A549 (cell line): ENCODE results near the gene SLC13A5. TPM values are rescaled to one million over a fixed set of nuclear protein-coding genes. Genes with fewer than 3 reads are reported as not detected.

Source experiments
- ATAC-seq, 2 experiments: fragments of 200-7000 bp in 1 of 2; fragments of >200 bp in 1 of 2; cut with Nextera tagmentation in 1 of 2; cut with Tn5 transposase in 1 of 2; 3 replicates each; pipeline versions ENCODE4 v1.8.0 to v1.9.1; 2018 to 2020; ENCODE audit warnings: mild to moderate bottlenecking in 1 of 2, moderate library complexity in 1 of 2
- CTCF ChIA-PET: fragments of 300-600 bp; sonication (Branson Sonifier 250); formaldehyde crosslinking; extraction: SDS; loops from one replicate; lab custom pipeline; 2021; ENCODE audit warnings: antibody characterized with exemption, inconsistent platforms; lab: Yijun Ruan, JAX
- POLR2A ChIA-PET: fragments of 350-600 bp; formaldehyde crosslinking; extraction: SDS; loops from one replicate; lab custom pipeline; 2021; ENCODE audit warnings: antibody characterized with exemption, inconsistent platforms; lab: Yijun Ruan, JAX
- DNase-seq, 2 experiments: peaks; one replicate each; pipeline versions ENCODE4 v3.0.0 to v3.0.0-alpha.2; 2011 to 2016; ENCODE audit warnings: low read depth in 1 of 2, low spot score in 1 of 2
- FAIRE-seq: peaks from 2 replicates; lab custom pipeline; 2011; peaks lifted over from hg19 to GRCh38; lab: Jason Lieb, UNC
- H3K27ac ChIP-seq, 2 experiments: fragments of >200 bp; sonication (Bioruptor Twin); formaldehyde crosslinking; 3 replicates each; pipeline ENCODE4 v1.5.1; 2016 to 2017
- H3K4me1 ChIP-seq: fragments of >200 bp; sonication (Bioruptor Twin); formaldehyde crosslinking; 3 replicates; pipeline ENCODE4 v1.6.1; 2016
- H3K4me2 ChIP-seq: fragments of >200 bp; sonication (Bioruptor Twin); formaldehyde crosslinking; 3 replicates; pipeline ENCODE4 v1.6.1; 2016
- H3K4me3 ChIP-seq: fragments of >200 bp; sonication (Bioruptor Twin); formaldehyde crosslinking; 3 replicates; pipeline ENCODE4 v1.5.1; 2016
- H3K9me3 ChIP-seq: fragments of >200 bp; sonication (Bioruptor Twin); formaldehyde crosslinking; 3 replicates; pipeline ENCODE4 v1.6.1; 2016
- BCL3 ChIP-seq: fragments of >200 bp; sonication (Bioruptor Twin); formaldehyde crosslinking; IDR thresholded peaks from 3 replicates; pipeline ENCODE4 v1.6.1; 2016
- BHLHE40 ChIP-seq: IDR thresholded peaks from 2 replicates; pipeline ENCODE4 v1.6.1; 2012; ENCODE audit warnings: low read depth, low read length, inconsistent platforms
- CHD4 ChIP-seq: fragments of 200-600 bp; sonication (generic); IDR thresholded peaks from 2 replicates; pipeline ENCODE4 v1.6.1; 2016; ENCODE audit warnings: antibody characterized with exemption, mild to moderate bottlenecking, borderline replicate concordance
- EHF ChIP-seq: fragments of 250-450 bp; sonication (Bioruptor Pico); IDR thresholded peaks from 2 replicates; pipeline ENCODE4 v1.5.0; 2020; ENCODE audit warnings: mild to moderate bottlenecking
- EHMT2 ChIP-seq: fragments of 200-600 bp; sonication (generic); IDR thresholded peaks from 2 replicates; pipeline ENCODE4 v1.6.1; 2016; ENCODE audit warnings: antibody characterized with exemption, low read depth, mild to moderate bottlenecking, moderate library complexity
- FOSB ChIP-seq: fragments of 250-450 bp; sonication (Bioruptor Pico); IDR thresholded peaks from 2 replicates; pipeline ENCODE4 v1.5.0; 2020; ENCODE audit warnings: mild to moderate bottlenecking, moderate library complexity
- HDAC2 ChIP-seq: fragments of 200-600 bp; sonication (generic); IDR thresholded peaks from 2 replicates; pipeline ENCODE4 v1.6.1; 2016
- HES2 ChIP-seq: fragments of >200 bp; sonication (Bioruptor Twin); formaldehyde crosslinking; IDR thresholded peaks from 2 replicates; pipeline ENCODE4 v1.6.1; 2016
- HMGXB4 ChIP-seq: fragments of 250-450 bp; sonication (Bioruptor Pico); IDR thresholded peaks from 2 replicates; pipeline ENCODE4 v1.5.0; 2021; ENCODE audit warnings: mild to moderate bottlenecking, moderate library complexity, borderline replicate concordance
- HOXA7 ChIP-seq: fragments of 250-450 bp; sonication (Bioruptor Pico); IDR thresholded peaks from 2 replicates; pipeline ENCODE4 v1.5.0; 2020; ENCODE audit warnings: mild to moderate bottlenecking, moderate library complexity
- KDM1A ChIP-seq: fragments of 200-600 bp; sonication (generic); IDR thresholded peaks from 2 replicates; pipeline ENCODE4 v1.6.1; 2016; ENCODE audit warnings: low read depth, mild to moderate bottlenecking
- KDM5A ChIP-seq: fragments of 200-600 bp; sonication (generic); IDR thresholded peaks from 2 replicates; pipeline ENCODE4 v1.6.1; 2016; ENCODE audit warnings: antibody characterized with exemption, mild to moderate bottlenecking
- MAX ChIP-seq: IDR thresholded peaks from 2 replicates; pipeline ENCODE4 v1.6.1; 2012
- MAZ ChIP-seq: fragments of 150-350 bp; IDR thresholded peaks from 2 replicates; pipeline ENCODE4 v1.6.1; 2014; ENCODE audit warnings: antibody characterized with exemption, low read depth, low read length, borderline replicate concordance
- MYC ChIP-seq: IDR thresholded peaks from 2 replicates; pipeline ENCODE4 v1.6.1; 2012; ENCODE audit warnings: mild to moderate bottlenecking, inconsistent platforms, low read length, improper control_type of control experiment, borderline replicate concordance
- NFE2L2 ChIP-seq: fragments of 150-350 bp; conservative IDR thresholded peaks from 2 replicates; pipeline ENCODE4 v1.6.1; 2014; ENCODE audit warnings: low read length
- NPAS2 ChIP-seq: fragments of 250-450 bp; sonication (Bioruptor Pico); IDR thresholded peaks from 2 replicates; pipeline ENCODE4 v1.8.0; 2022; ENCODE audit warnings: mild to moderate bottlenecking, moderate library complexity, borderline replicate concordance
- NR3C1 ChIP-seq: fragments of >200 bp; sonication (Bioruptor Twin); formaldehyde crosslinking; IDR thresholded peaks from 3 replicates; pipeline ENCODE4 v1.6.1; 2017
- POLR2AphosphoS2 ChIP-seq: conservative IDR thresholded peaks from 2 replicates; pipeline ENCODE4 v1.6.1; 2012; ENCODE audit warnings: low read length, improper control_type of control experiment, inconsistent platforms
- RCOR1 ChIP-seq: fragments of 150-350 bp; IDR thresholded peaks from 2 replicates; pipeline ENCODE4 v1.6.1; 2014; ENCODE audit warnings: antibody characterized with exemption, low read length, low read depth
- REST ChIP-seq: fragments of 200-600 bp; sonication (generic); IDR thresholded peaks from 2 replicates; pipeline ENCODE4 v1.6.1; 2016; ENCODE audit warnings: antibody characterized with exemption, mild to moderate bottlenecking, moderate library complexity
- RFX5 ChIP-seq: fragments of 450-650 bp; IDR thresholded peaks from 2 replicates; pipeline ENCODE4 v1.7.1; 2014; ENCODE audit warnings: antibody characterized with exemption, mild to moderate bottlenecking, moderate library complexity
- SREBF2 ChIP-seq: fragments of 450-650 bp; IDR thresholded peaks from 2 replicates; pipeline ENCODE4 v1.6.1; 2014; ENCODE audit warnings: mild to moderate bottlenecking, moderate library complexity
- TFCP2L1 ChIP-seq: fragments of 250-450 bp; sonication (Bioruptor Pico); IDR thresholded peaks from 2 replicates; pipeline ENCODE4 v1.5.0; 2021; ENCODE audit warnings: mild to moderate bottlenecking
- ZC3H11A ChIP-seq: fragments of 450-650 bp; IDR thresholded peaks from 2 replicates; pipeline ENCODE4 v1.6.1; 2014; ENCODE audit warnings: antibody characterized with exemption, mild to moderate bottlenecking
- ZFP36 ChIP-seq: fragments of 450-650 bp; IDR thresholded peaks from 2 replicates; pipeline ENCODE4 v1.6.1; 2014; ENCODE audit warnings: borderline replicate concordance; ENCODE audit not compliant: partially characterized antibody
- ZSCAN20 ChIP-seq: fragments of 250-450 bp; sonication (Bioruptor Pico); IDR thresholded peaks from 2 replicates; pipeline ENCODE4 v1.8.0; 2022; ENCODE audit warnings: mild to moderate bottlenecking, moderate library complexity
- WGBS: methylation state at CpG from one replicate; pipeline ENCODE4 v1.1.6; 2017; ENCODE audit errors: missing lambda C conversion rate; 5-methylcytosine and 5-hydroxymethylcytosine counted together
- polyA plus RNA-seq, 4 experiments: library from polyadenylated mRNA; depleted of rRNA in 3 of 4; stranded (reverse); fragments of >200 nt; fragmentation: RNase III in 1 of 4; extraction: RNeasy Plus Mini Kit Qiagen cat#74134 plus additional on column Dnase treatment in 1 of 4; gene quantifications; 2 replicates in 3 of 4; 3 replicates in 1 of 4; pipeline ENCODE4 v1.2.3, GENCODE V29; 2011 to 2017

Gene SLC13A5
- polyA plus RNA-seq, 2 of the 4 experiments (the other 2 are of a cell fraction), result 0.15 to 0.26 TPM

DNA sequence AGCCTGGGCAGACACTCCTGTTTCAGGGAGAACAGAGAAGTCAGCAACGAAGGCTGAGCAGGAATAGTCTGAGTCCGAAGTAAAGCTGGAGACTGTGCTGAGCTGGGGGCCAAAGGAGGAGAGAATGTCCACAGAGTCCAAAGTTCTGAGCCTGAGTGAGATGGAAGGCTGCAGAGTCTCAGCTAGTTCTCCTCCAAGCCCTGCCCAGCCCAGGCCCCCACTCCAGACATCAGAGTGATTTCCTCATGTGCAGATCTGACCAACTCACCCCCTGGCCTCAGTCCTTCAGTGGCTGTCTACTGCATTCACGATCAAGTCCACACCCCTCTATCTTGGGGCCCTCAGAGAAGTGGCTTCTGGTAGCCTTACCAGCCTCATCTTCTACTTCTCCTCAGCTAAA, 21.6 kb downstream of the SLC13A5 start:
- no peak overlapping the region for H3K4me3 ChIP-seq
- ChIA-PET POLR2A (no interaction called here), CTCF (interaction anchor here (1.1 to 2.6 kb wide), 4 partner anchors 10 to 223 kb away, joined by 3 to 9 read pairs (median 5); partner anchors contain the start of gene SLC13A5)
- H3K4me1 ChIP-seq, result no peaks in the 10 kb centered on the region
- ATAC-seq (no peak), DNase-seq (no peak), FAIRE-seq (no peak)
- WGBS, result 4% methylated on average over 3 of the region's 3 CpGs
- no peak overlapping the region for H3K4me2 ChIP-seq
- H3K9me3 ChIP-seq, result no peaks in the 10 kb centered on the region
- no peak for TF ChIP-seq TFCP2L1 (CRISPR knock-in tag)
- TF ChIP-seq SREBF2, result no peak
- no peak for TF ChIP-seq EHMT2
- no peak for TF ChIP-seq HOXA7
- no peak for TF ChIP-seq REST
- no peak for TF ChIP-seq POLR2AphosphoS2
- no peak for TF ChIP-seq RCOR1
- no peak for TF ChIP-seq ZFP36
- no peak for TF ChIP-seq NR3C1
- no peak for TF ChIP-seq HES2
- no peak for TF ChIP-seq KDM5A
- no peak for TF ChIP-seq RFX5
- no peak for TF ChIP-seq HDAC2
- no peak for TF ChIP-seq NPAS2 (CRISPR knock-in tag)
- TF ChIP-seq ZSCAN20 (CRISPR knock-in tag), result no peak
- no peak overlapping the region for H3K27ac ChIP-seq

DNA sequence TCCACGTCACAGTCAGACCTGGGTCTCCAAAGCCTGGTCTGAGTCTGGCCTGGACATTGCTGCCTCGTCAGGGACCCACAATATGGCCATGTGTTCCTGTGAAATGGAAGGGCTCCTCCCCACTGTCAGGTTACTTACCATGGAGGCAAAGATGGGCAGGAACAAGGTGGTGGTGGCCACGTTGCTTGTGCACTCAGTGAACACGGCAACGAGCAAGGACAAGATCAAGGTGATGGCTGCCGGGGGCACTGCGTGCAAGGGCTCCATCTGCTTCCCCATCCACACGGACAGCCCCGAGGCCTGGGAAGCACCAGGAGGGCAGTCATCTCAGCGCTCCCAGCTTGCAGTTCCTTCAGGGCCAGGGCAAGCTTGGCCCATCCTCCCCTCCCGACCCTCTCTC, 22.5 kb downstream of the SLC13A5 start:
- TF ChIP-seq KDM1A (no peak), BHLHE40 (no peak), MAZ (no peak), BCL3 (no peak), SREBF2 (no peak), EHF (CRISPR knock-in tag) (no peak), HMGXB4 (CRISPR knock-in tag) (no peak), MYC (no peak), NFE2L2 (no peak), POLR2AphosphoS2 (no peak), FOSB (CRISPR knock-in tag) (no peak), ZC3H11A (no peak), EHMT2 (no peak), CHD4 (no peak), RCOR1 (no peak), MAX (no peak), HES2 (no peak), REST (no peak), NPAS2 (CRISPR knock-in tag) (no peak)
- Histone ChIP-seq H3K27ac (no peak overlapping the region), H3K4me2 (no peak overlapping the region), H3K4me1 (no peaks in the 10 kb centered on the region), H3K9me3 (no peaks in the 10 kb centered on the region), H3K4me3 (no peak overlapping the region)
- POLR2A ChIA-PET, result no interaction called here
- no peak for ATAC-seq
- no peak for DNase-seq
- CTCF ChIA-PET, result interaction anchor here (0.8 to 2.4 kb wide), 4 partner anchors 9 to 224 kb away, joined by 3 to 6 read pairs (median 4); no protein-coding TSS in a partner anchor
- FAIRE-seq, result no peak
- 60% methylated on average over 11 of the region's 11 CpGs for WGBS
